SK-N-SH (cell line): ENCODE results near the gene ARHGAP44.

ENCODE experiments used
- CTCF ChIP-seq: fragments of 200-600 bp; sonication (generic); IDR thresholded peaks from 2 replicates; pipeline ENCODE4 v1.6.1; 2017; ENCODE audit warnings: antibody characterized with exemption, mild to moderate bottlenecking, moderate library complexity
- EZH2phosphoT487 ChIP-seq: fragments of 200-600 bp; sonication (generic); IDR thresholded peaks from 2 replicates; pipeline ENCODE4 v1.6.1; 2017; ENCODE audit warnings: low read depth, mixed run types, mild to moderate bottlenecking, antibody characterized with exemption, moderate library complexity, borderline replicate concordance
- GABPA ChIP-seq: IDR thresholded peaks from 2 replicates; pipeline ENCODE4 v1.4.0; 2012; ENCODE audit warnings: low read depth, mild to moderate bottlenecking
- MAX ChIP-seq: IDR thresholded peaks from 2 replicates; pipeline ENCODE4 v1.4.0; 2012; ENCODE audit warnings: low read depth
- MEF2A ChIP-seq: IDR thresholded peaks from 2 replicates; pipeline ENCODE4 v1.4.0; 2012; ENCODE audit warnings: low read depth, borderline replicate concordance
- NRF1 ChIP-seq: IDR thresholded peaks from 2 replicates; pipeline ENCODE4 v1.6.1; 2012; ENCODE audit warnings: low read depth, mild to moderate bottlenecking, low read length
- POLR2AphosphoS5 ChIP-seq: IDR thresholded peaks from 2 replicates; pipeline ENCODE4 v1.6.1; 2012; ENCODE audit warnings: low read depth, low read length
- RCOR1 ChIP-seq: fragments of 150-350 bp; IDR thresholded peaks from 2 replicates; pipeline ENCODE4 v1.6.1; 2017; ENCODE audit warnings: antibody characterized with exemption, low read length
- REST ChIP-seq: IDR thresholded peaks from 2 replicates; pipeline ENCODE4 v1.6.1; 2012; ENCODE audit warnings: mild to moderate bottlenecking, low read depth, low read length, moderate library complexity
- ZBTB33 ChIP-seq: IDR thresholded peaks from 2 replicates; pipeline ENCODE4 v1.4.0; 2012; ENCODE audit warnings: low read depth, borderline replicate concordance

- TF ChIP-seq CTCF, result no peak
- no peak for TF ChIP-seq POLR2AphosphoS5
- no peak for TF ChIP-seq ZBTB33
- TF ChIP-seq EZH2phosphoT487, result no peak
- TF ChIP-seq REST, result no peak
- no peak for TF ChIP-seq RCOR1
- TF ChIP-seq MAX, result no peak
- no peak for TF ChIP-seq MEF2A
- TF ChIP-seq NRF1, result no peak
- no peak for TF ChIP-seq GABPA
Measured at GRCh38 chr17:12902046-12902445, 112.7 kb downstream of the ARHGAP44 start.
